ENCODE data around the gene AHCYL2. TPM values are rescaled to one million over a fixed set of nuclear protein-coding genes. Genes with fewer than 3 reads are reported as not detected.

Gene AHCYL2
- total RNA-seq, 1 experiment from 2014 or later: 17.0 TPM

DNA sequence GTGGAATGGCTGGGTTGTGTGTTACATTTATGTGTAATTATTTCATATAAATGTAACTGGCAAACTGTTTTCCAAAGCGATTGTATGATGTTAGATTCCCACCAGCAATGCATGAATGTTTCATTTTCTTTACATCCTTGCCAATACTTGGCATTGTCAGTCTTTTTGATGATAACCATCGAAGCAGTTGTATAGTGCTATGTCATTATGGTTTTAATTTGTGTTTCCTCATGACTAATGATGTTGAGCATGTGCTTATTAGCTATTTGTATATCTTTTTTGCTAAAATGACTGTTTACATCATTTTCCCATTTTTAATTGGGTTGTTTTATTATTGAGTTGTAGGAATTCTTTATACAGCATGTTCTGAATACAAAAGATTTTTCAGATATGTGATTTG, 22.3 kb downstream of the AHCYL2 start:
- Histone ChIP-seq H3K36me3 (ENCODE audit: control insufficient read depth in 1 of 2, insufficient read depth in 2 of 2, low read length in 2 of 2) (no peaks in the 10 kb centered on the region), H3K79me2 (ENCODE audit: insufficient read depth, low read length) (0 out of 2 replicates have a peak, but pooled peaks cover 3% of the 10 kb centered on the region), H3K9me2 (ENCODE audit: insufficient read depth) (no peaks in the 10 kb centered on the region), H3K27me3 (ENCODE audit: insufficient read depth, low read length) (no peaks in the 10 kb centered on the region), H3K4me3 (replicated peaks in 1 of 2; ENCODE audit: low read depth in 1 of 2, low read length in 2 of 2) (no peak overlapping the region), H3K9me3 (ENCODE audit: control insufficient read depth in 1 of 2, insufficient read depth in 1 of 2, low read depth in 1 of 2, low read length in 2 of 2) (no peaks in the 10 kb centered on the region), H3K4me2 (ENCODE audit: low read length) (no peak overlapping the region), H3K9ac (ENCODE audit: low read length) (no peak overlapping the region), H2AFZ (ENCODE audit: low read depth, low read length, poor library complexity, severe bottlenecking) (no peak overlapping the region), H3K27ac (ENCODE audit: low read depth, low read length) (no peak overlapping the region), H4K20me1 (ENCODE audit: insufficient read depth) (no peaks in the 10 kb centered on the region), H3K4me1 (ENCODE audit: control insufficient read depth in 1 of 2, insufficient read depth in 2 of 2, low read length in 2 of 2) (no peaks in the 10 kb centered on the region)
- ATAC-seq (no peak), DNase-seq (ENCODE audit: low read depth, low spot score) (no peak)
- ChIA-PET CTCF (no interaction called here), RAD21 (ENCODE audit: low non-redundant PET in 1 of 2, low total read pairs in 2 of 2, uncharacterized antibody in 2 of 2, unreplicated experiment in 2 of 2) (no interaction called here), POLR2A (no interaction called here)
- TF ChIP-seq ZNF274 (IDR thresholded peaks at IDR 0.05; ENCODE audit: low read depth, low read length) (no peak), CBX3 (IDR thresholded peaks at IDR 0.05; ENCODE audit: low read depth) (no peak), ELF1 (IDR thresholded peaks at IDR 0.05; ENCODE audit: borderline replicate concordance, low read depth) (no peak), JUND (IDR thresholded peaks at IDR 0.05) (no peak), RAD21 (IDR thresholded peaks at IDR 0.05; ENCODE audit: low read depth) (no peak), SP1 (IDR thresholded peaks at IDR 0.05; ENCODE audit: low read depth) (no peak), EZH2phosphoT487 (IDR thresholded peaks at IDR 0.05; ENCODE audit: borderline replicate concordance) (no peak), FOSL1 (IDR thresholded peaks at IDR 0.05; ENCODE audit: low read depth) (no peak), SRF (IDR thresholded peaks at IDR 0.05; ENCODE audit: low read depth) (no peak), EZH2 (IDR thresholded peaks at IDR 0.05) (no peak), YY1 (IDR thresholded peaks at IDR 0.05; ENCODE audit: extremely low read depth, insufficient replicate concordance, low read depth, low read length) (no peak)
- TF ChIP-seq, protein P1, sequence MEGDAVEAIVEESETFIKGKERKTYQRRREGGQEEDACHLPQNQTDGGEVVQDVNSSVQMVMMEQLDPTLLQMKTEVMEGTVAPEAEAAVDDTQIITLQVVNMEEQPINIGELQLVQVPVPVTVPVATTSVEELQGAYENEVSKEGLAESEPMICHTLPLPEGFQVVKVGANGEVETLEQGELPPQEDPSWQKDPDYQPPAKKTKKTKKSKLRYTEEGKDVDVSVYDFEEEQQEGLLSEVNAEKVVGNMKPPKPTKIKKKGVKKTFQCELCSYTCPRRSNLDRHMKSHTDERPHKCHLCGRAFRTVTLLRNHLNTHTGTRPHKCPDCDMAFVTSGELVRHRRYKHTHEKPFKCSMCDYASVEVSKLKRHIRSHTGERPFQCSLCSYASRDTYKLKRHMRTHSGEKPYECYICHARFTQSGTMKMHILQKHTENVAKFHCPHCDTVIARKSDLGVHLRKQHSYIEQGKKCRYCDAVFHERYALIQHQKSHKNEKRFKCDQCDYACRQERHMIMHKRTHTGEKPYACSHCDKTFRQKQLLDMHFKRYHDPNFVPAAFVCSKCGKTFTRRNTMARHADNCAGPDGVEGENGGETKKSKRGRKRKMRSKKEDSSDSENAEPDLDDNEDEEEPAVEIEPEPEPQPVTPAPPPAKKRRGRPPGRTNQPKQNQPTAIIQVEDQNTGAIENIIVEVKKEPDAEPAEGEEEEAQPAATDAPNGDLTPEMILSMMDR (IDR thresholded peaks at IDR 0.05 in 2 of 3, conservative IDR thresholded peaks at IDR 0.05 in 1 of 3; ENCODE audit: borderline replicate concordance in 1 of 3, insufficient read depth in 1 of 3, low read depth in 2 of 3, low read length in 2 of 3): no peak
- no TSS peak for BruUV-seq (replicated peaks)
- intact Hi-C loops (cut with micrococcal nuclease): no loop called here

Data from HCT116 (cell line).